ENCODE data around the gene CABP7.

GRCh38 chr22:29715705-29716104 is 4.1 kb upstream of the CABP7 start:
- TF ChIP-seq POLR2A (IDR thresholded peaks at IDR 0.05) (no peak), CTCF (IDR thresholded peaks at IDR 0.05) (no peak)
